ENCODE results near the gene NKAIN1.

- no peak for TF ChIP-seq ZNF555 (tag by site-specific recombination; conservative IDR thresholded peaks at IDR 0.05)
- no peak for TF ChIP-seq ZNF19 (tag by site-specific recombination; IDR thresholded peaks at IDR 0.05; ENCODE audit: low read depth)
- TF ChIP-seq, protein P1, sequence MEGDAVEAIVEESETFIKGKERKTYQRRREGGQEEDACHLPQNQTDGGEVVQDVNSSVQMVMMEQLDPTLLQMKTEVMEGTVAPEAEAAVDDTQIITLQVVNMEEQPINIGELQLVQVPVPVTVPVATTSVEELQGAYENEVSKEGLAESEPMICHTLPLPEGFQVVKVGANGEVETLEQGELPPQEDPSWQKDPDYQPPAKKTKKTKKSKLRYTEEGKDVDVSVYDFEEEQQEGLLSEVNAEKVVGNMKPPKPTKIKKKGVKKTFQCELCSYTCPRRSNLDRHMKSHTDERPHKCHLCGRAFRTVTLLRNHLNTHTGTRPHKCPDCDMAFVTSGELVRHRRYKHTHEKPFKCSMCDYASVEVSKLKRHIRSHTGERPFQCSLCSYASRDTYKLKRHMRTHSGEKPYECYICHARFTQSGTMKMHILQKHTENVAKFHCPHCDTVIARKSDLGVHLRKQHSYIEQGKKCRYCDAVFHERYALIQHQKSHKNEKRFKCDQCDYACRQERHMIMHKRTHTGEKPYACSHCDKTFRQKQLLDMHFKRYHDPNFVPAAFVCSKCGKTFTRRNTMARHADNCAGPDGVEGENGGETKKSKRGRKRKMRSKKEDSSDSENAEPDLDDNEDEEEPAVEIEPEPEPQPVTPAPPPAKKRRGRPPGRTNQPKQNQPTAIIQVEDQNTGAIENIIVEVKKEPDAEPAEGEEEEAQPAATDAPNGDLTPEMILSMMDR (tag by site-specific recombination; IDR thresholded peaks at IDR 0.05): no peak
- no peak for TF ChIP-seq ZBTB49 (tag by site-specific recombination; IDR thresholded peaks at IDR 0.05; ENCODE audit: low read depth)
- no peak for TF ChIP-seq KLF10 (tag by site-specific recombination; IDR thresholded peaks at IDR 0.05)
- no peak for TF ChIP-seq ZNF416 (tag by site-specific recombination; IDR thresholded peaks at IDR 0.05)
- 0 out of 2 replicates have a peak, but pooled peaks have one; percentile 17 for TF ChIP-seq PRDM10 (tag by site-specific recombination; IDR thresholded peaks at IDR 0.05)
- no peak for TF ChIP-seq ATF2 (tag by site-specific recombination; IDR thresholded peaks at IDR 0.05; ENCODE audit: low read depth)
- TF ChIP-seq ZNF558 (tag by site-specific recombination; IDR thresholded peaks at IDR 0.05): no peak
- no peak for TF ChIP-seq ZSCAN18 (tag by site-specific recombination; IDR thresholded peaks at IDR 0.05)
- no peak for TF ChIP-seq BCL11A (tag by site-specific recombination; IDR thresholded peaks at IDR 0.05; ENCODE audit: low read depth)
- no peak for TF ChIP-seq ZNF169 (tag by site-specific recombination; IDR thresholded peaks at IDR 0.05)
Observed at GRCh38 chr1:31216016-31216415, 23.7 kb downstream of the NKAIN1 start.

Measured in HEK293 (cell line).